ENCODE results near the gene SETBP1.

The SETBP1 gene

GRCh38 chr18:44973282-44973681 is 292.6 kb downstream of the SETBP1 start:
- DNase-seq (ENCODE audit: low read depth): no peak

GRCh38 chr18:44974174-44974573 is 293.5 kb downstream of the SETBP1 start:
- no peak for DNase-seq (ENCODE audit: low read depth)

- DNase-seq (ENCODE audit: low read depth): no peak
Measured at GRCh38 chr18:44977856-44978255, 297.2 kb downstream of the SETBP1 start.

- DNase-seq (ENCODE audit: low read depth): no peak
Measured at GRCh38 chr18:44979748-44980147, 299.1 kb downstream of the SETBP1 start.

- DNase-seq (ENCODE audit: low read depth): no peak
Measured at GRCh38 chr18:44981121-44981520, 300.4 kb downstream of the SETBP1 start.

- peak; percentile 58 for DNase-seq (ENCODE audit: low read depth)
Measured at GRCh38 chr18:44986933-44987332, 306.2 kb downstream of the SETBP1 start.

GRCh38 chr18:44987371-44987770 is 306.7 kb downstream of the SETBP1 start:
- peak; percentile 2 for DNase-seq (ENCODE audit: low read depth)

GRCh38 chr18:44988821-44989587 is 308.3 kb downstream of the SETBP1 start:
- peak; percentile 6 for DNase-seq (ENCODE audit: low read depth)

- DNase-seq (ENCODE audit: low read depth): no peak
Measured at GRCh38 chr18:44996261-44996660, 315.6 kb downstream of the SETBP1 start.

GRCh38 chr18:44997174-44997573 is 316.5 kb downstream of the SETBP1 start:
- DNase-seq (ENCODE audit: low read depth): no peak

GRCh38 chr18:44998360-44998759 is 317.7 kb downstream of the SETBP1 start:
- no peak for DNase-seq (ENCODE audit: low read depth)

- no peak for DNase-seq (ENCODE audit: low read depth)
Measured at GRCh38 chr18:45004546-45005080, 323.9 kb downstream of the SETBP1 start.

GRCh38 chr18:45006934-45007333 is 326.2 kb downstream of the SETBP1 start:
- DNase-seq (ENCODE audit: low read depth): no peak

- no peak for DNase-seq (ENCODE audit: low read depth)
Measured at GRCh38 chr18:45007531-45007930, 326.8 kb downstream of the SETBP1 start.

- DNase-seq (ENCODE audit: low read depth): no peak
Measured at GRCh38 chr18:45008694-45009413, 328.2 kb downstream of the SETBP1 start.

- no peak for DNase-seq (ENCODE audit: low read depth)
Measured at GRCh38 chr18:45009756-45010155, 329.1 kb downstream of the SETBP1 start.

GRCh38 chr18:45012286-45012685 is 331.6 kb downstream of the SETBP1 start:
- DNase-seq (ENCODE audit: low read depth): no peak

- DNase-seq (ENCODE audit: low read depth): peak; percentile 33
Measured at GRCh38 chr18:45014047-45014501, 333.4 kb downstream of the SETBP1 start.

GRCh38 chr18:45015788-45016128 is 335.1 kb downstream of the SETBP1 start:
- no peak for DNase-seq (ENCODE audit: low read depth)

GRCh38 chr18:45019469-45019868 is 338.8 kb downstream of the SETBP1 start:
- DNase-seq (ENCODE audit: low read depth): no peak

GRCh38 chr18:45023519-45023918 is 342.8 kb downstream of the SETBP1 start:
- no peak for DNase-seq (ENCODE audit: low read depth)

GRCh38 chr18:45024357-45025088 is 343.8 kb downstream of the SETBP1 start:
- DNase-seq (ENCODE audit: low read depth): no peak

- no peak for DNase-seq (ENCODE audit: low read depth)
Measured at GRCh38 chr18:45025089-45025450, 344.4 kb downstream of the SETBP1 start.
